ENCODE measurements around the gene MPZL1. TPM values are rescaled to one million over a fixed set of nuclear protein-coding genes. Genes with fewer than 3 reads are reported as not detected.
"Not testable (repeated sequence)": the region's sequence is repeated elsewhere in the genome, so short reads cannot be mapped to it uniquely, and the experiment has no call there.

MPZL1 gene
- total and polyA plus RNA-seq, 9 donors, result 30.3 to 180 (median 80.1) TPM

DNA sequence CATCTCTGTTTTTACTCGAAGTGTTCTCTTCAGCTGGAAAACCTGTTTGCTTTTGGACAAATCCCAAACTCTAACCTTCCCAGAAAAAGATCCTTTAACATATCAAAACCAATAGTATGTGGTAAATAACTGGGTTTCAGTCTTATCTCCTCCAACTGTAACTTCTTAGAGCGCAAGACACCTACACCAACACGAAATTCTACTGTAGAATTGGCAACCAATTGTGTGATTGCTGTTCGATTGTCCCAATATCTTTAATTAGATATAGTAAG lies 5.8 kb upstream of the MPZL1 start:
- no peak overlapping the region for H3K27ac ChIP-seq
- H3K4me3 ChIP-seq, result peak overlapping the region; percentile 76
- DNase-seq, result no peak
- H3K36me3 ChIP-seq, result no peaks in the 10 kb centered on the region
- TF ChIP-seq CTCF (IDR thresholded peaks at IDR 0.05) (no peak), POLR2A (IDR thresholded peaks at IDR 0.05) (no peak), EP300 (IDR thresholded peaks at IDR 0.05) (no peak)
- intact Hi-C loops (cut with DNase I), result loop anchor here in 2 of 4 donors (5.0 to 10.0 kb wide), 3 partner anchors 86 to 369 kb away; partner anchors contain the start of genes DCAF6 (in 1 of the 2) and MPC2 (in 1 of the 2)
- no peaks in the 10 kb centered on the region for H3K9me3 ChIP-seq
- 1 to 3% (median 1%) methylated on average over 4 of the region's 4 CpGs for WGBS, 3 donors
- H3K27me3 ChIP-seq, result no peaks in the 10 kb centered on the region
- peaks cover 2% of the 10 kb centered on the region for H3K4me1 ChIP-seq (ENCODE audit: insufficient read depth)

- no peak for DNase-seq
- Histone ChIP-seq H3K27ac (no peak overlapping the region), H3K27me3 (no peaks in the 10 kb centered on the region), H3K4me3 (no peak overlapping the region), H3K9me3 (no peaks in the 10 kb centered on the region), H3K4me1 (ENCODE audit: insufficient read depth) (peaks cover 2% of the 10 kb centered on the region), H3K36me3 (no peaks in the 10 kb centered on the region)
- 27 to 43% (median 40%) methylated on average over 3 of the region's 3 CpGs for WGBS, 3 donors
- intact Hi-C loops (cut with DNase I), result loop anchor here in 2 of 4 donors (5.0 to 10.0 kb wide), 3 partner anchors 85 to 367 kb away; partner anchors contain the start of genes DCAF6 (in 1 of the 2) and MPC2 (in 1 of the 2)
- TF ChIP-seq EP300 (IDR thresholded peaks at IDR 0.05), result no peak
- no peak for TF ChIP-seq CTCF (IDR thresholded peaks at IDR 0.05)
- TF ChIP-seq POLR2A (IDR thresholded peaks at IDR 0.05), result no peak
Measured at GRCh38 chr1:167717351-167717750, 4.4 kb upstream of the MPZL1 start.

DNA sequence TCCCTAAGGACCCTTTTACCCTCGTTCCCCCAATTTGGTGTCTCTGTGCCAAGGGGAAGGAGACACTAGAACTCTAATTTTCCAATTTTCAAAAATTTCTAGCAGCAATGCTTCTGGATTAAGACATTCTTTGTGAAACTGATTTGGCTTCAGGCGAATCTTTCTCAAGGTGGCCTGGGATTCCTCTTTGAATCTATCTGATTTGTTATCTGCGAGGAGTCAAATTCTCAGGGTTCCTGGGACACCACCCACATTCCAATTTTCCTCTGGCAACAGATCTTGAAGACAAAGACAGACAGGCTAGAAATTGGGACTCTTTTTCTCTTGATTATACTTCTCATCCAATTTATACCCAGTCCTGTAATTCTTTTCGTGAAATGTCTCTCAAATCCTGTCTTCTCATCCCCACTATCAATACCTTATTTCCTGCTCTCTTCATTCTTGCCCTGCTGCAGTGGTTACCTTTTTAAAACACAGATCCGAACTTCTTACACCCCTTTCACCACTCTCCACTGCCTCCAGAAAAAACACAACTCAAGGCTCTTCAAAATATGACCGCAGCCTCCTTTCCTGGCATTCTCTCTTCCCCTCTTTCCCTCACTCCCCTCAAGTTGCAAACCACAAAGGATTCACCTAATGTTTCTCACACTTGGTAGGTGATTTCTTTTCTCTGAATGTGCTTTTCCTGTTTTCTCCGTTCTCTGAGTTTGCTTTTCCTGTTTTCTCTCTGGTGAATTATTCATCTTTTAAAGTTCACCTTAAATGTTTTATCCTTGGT lies 2.7 kb upstream of the MPZL1 start:
- no peaks in the 10 kb centered on the region for H3K36me3 ChIP-seq
- H3K9me3 ChIP-seq, result no peaks in the 10 kb centered on the region
- 86 to 91% (median 90%) methylated on average over 7 of the region's 7 CpGs for WGBS, 3 donors
- intact Hi-C loops (cut with DNase I), result loop anchor here in 2 of 4 donors (5.0 to 10.0 kb wide), 3 partner anchors 83 to 366 kb away; partner anchors contain the start of genes DCAF6 (in 1 of the 2) and MPC2 (in 1 of the 2)
- no peaks in the 10 kb centered on the region for H3K27me3 ChIP-seq
- no peak overlapping the region for H3K4me3 ChIP-seq
- peaks cover 6% of the 10 kb centered on the region for H3K4me1 ChIP-seq (ENCODE audit: insufficient read depth)
- no peak for DNase-seq
- TF ChIP-seq CTCF (IDR thresholded peaks at IDR 0.05), result no peak
- TF ChIP-seq POLR2A (IDR thresholded peaks at IDR 0.05), result no peak
- no peak for TF ChIP-seq EP300 (IDR thresholded peaks at IDR 0.05)
- H3K27ac ChIP-seq, result no peak overlapping the region

- not testable (repeated sequence) for H3K27ac ChIP-seq; H3K9me3 ChIP-seq; H3K4me1 ChIP-seq (ENCODE audit: insufficient read depth); H3K4me3 ChIP-seq; H3K36me3 ChIP-seq; H3K27me3 ChIP-seq; DNase-seq
- 92 to 94% (median 94%) methylated on average over 25 of the region's 25 CpGs for WGBS, 3 donors
- intact Hi-C loops (cut with DNase I), result loop anchor here in 2 of 4 donors (5.0 to 10.0 kb wide), 3 partner anchors 82 to 365 kb away; partner anchors contain the start of genes DCAF6 (in 1 of the 2) and MPC2 (in 1 of the 2)
Measured at GRCh38 chr1:167719715-167720421, 1.9 kb upstream of the MPZL1 start.

Data from ovary (tissue), 9 donors.